GM12891 (cell line): ENCODE results near the gene CCR7.

Experiments
- POLR2A ChIP-seq: IDR thresholded peaks from 2 replicates; pipeline ENCODE4 v1.6.1; 2011; ENCODE audit warnings: low read depth, low read length, control low read depth
- POLR2AphosphoS5 ChIP-seq: IDR thresholded peaks from 2 replicates; pipeline ENCODE4 v1.6.1; 2011; ENCODE audit warnings: low read depth, low read length, control low read depth
- TAF1 ChIP-seq: IDR thresholded peaks from 2 replicates; pipeline ENCODE4 v1.6.1; 2011; ENCODE audit warnings: low read depth, low read length, control low read depth

DNA sequence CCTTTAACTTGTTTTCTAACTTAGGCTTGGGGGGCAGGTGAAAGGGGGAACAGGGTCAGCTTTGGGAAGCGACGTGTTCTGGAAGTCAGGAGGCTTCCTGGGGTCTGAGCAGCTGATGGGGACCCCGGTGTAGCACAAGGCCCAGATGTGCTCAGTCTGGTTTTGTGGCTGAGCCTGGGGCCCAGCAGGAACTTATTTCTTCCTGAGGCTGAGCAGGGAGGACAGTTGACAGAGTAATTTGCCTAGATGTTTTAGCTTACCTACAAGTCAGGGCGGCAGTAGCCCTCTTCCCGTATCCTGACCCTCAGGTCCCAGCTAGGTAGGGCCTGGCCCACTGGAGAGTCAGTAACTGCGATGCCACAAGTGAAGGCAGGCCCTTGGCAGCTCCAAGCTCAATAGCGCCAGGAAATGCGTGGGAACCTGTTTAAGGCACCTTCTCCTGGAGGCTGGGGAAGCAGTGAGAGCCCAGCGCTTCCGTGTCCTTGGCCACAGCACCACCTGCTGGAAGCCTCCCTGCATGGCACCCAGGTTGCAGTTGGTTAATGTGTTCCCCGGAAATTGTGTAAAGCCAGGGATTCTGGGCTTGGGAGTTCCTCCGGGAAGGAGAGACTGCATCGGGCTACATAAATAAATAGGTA, 5.2 kb downstream of the CCR7 start:
- TF ChIP-seq POLR2AphosphoS5: peak; percentile 68
- peak; percentile 72; the same call in 1 of the 2 replicates for TF ChIP-seq POLR2A
- no peak for TF ChIP-seq TAF1
